Stimulated activated naive CD8-positive, alpha-beta T cell treated with anti-CD3 and anti-CD28 coated beads, Interleukin-15, Interleukin-2, amounts not matched to agents 100 U/mL and 50 U/mL, for 24 hours (primary cell): ENCODE data around the gene AFMID.
"Not testable (repeated sequence)": the region's sequence is repeated elsewhere in the genome, so short reads cannot be mapped to it uniquely, and the experiment has no call there.

Experiments
- ATAC-seq: fragments of 150-1000 bp; cut with Tn5 transposase; one replicate; pipeline ENCODE4 v1.10.0; 2021
- DNase-seq: peaks from one replicate; pipeline ENCODE4 v3.0.0; 2021

AFMID gene

GRCh38 chr17:78154903-78155811 is 32.0 kb upstream of the AFMID start:
- DNase-seq (no peak), ATAC-seq (peak; percentile 72)

- ATAC-seq (peak; percentile 68), DNase-seq (no peak)
Measured at GRCh38 chr17:78159575-78160158, 27.5 kb upstream of the AFMID start.

GRCh38 chr17:78163881-78164747 is 23.0 kb upstream of the AFMID start:
- ATAC-seq (no peak), DNase-seq (no peak)

- ATAC-seq, result no peak
- DNase-seq, result no peak
Measured at GRCh38 chr17:78164748-78165607, 22.2 kb upstream of the AFMID start.

GRCh38 chr17:78166416-78166815 is 20.7 kb upstream of the AFMID start:
- DNase-seq, result no peak
- no peak for ATAC-seq

GRCh38 chr17:78168242-78168902 is 18.8 kb upstream of the AFMID start, which contains the start of gene SYNGR2:
Gene SYNGR2 (plus strand): TSS chr17:78168581. CDS start chr17:78168617, 36 bp downstream.
- ATAC-seq (peak; percentile 75), DNase-seq (peak; percentile 93)

GRCh38 chr17:78168903-78169793 is 18.0 kb upstream of the AFMID start:
- ATAC-seq, result peak; percentile 55
- DNase-seq, result peak; percentile 77

- ATAC-seq (no peak), DNase-seq (peak; percentile 30)
Measured at GRCh38 chr17:78170692-78171590, 16.2 kb upstream of the AFMID start.

GRCh38 chr17:78171591-78172248 is 15.4 kb upstream of the AFMID start:
- DNase-seq, ATAC-seq: not testable (repeated sequence)

GRCh38 chr17:78172249-78173051 is 14.7 kb upstream of the AFMID start:
- no peak for ATAC-seq
- DNase-seq, result peak; percentile 33

GRCh38 chr17:78173097-78173715 is 14.0 kb upstream of the AFMID start:
- no peak for ATAC-seq
- DNase-seq, result no peak

GRCh38 chr17:78174346-78174869 is 12.8 kb upstream of the AFMID start:
- DNase-seq (no peak), ATAC-seq (no peak)

- DNase-seq, result no peak
Measured at GRCh38 chr17:78174870-78175642, 12.1 kb upstream of the AFMID start.

GRCh38 chr17:78175643-78175981 is 11.6 kb upstream of the AFMID start:
- DNase-seq (no peak), ATAC-seq (no peak)

More at GRCh38 chr17:78174870-78175642, 12.1 kb upstream of the AFMID start:
- ATAC-seq, result no peak

- ATAC-seq (peak; percentile 75), DNase-seq (peak; percentile 83)
Measured at GRCh38 chr17:78176548-78177025, 10.6 kb upstream of the AFMID start.

GRCh38 chr17:78179372-78179771 is 7.8 kb upstream of the AFMID start:
- ATAC-seq (no peak), DNase-seq (no peak)
